PC-3 (cell line): ENCODE data around the gene PLXNC1.

Source experiments
- CTCF ChIP-seq: fragments of 300-600 bp; sonication (generic); conservative IDR thresholded peaks from 2 replicates; pipeline ENCODE4 v1.5.1; 2017; ENCODE audit warnings: antibody characterized with exemption, low read depth, mild to moderate bottlenecking, low read length
- EZH2 ChIP-seq: fragments of 300-600 bp; sonication (generic); IDR thresholded peaks from one replicate; pipeline ENCODE4 v1.6.1; 2017; ENCODE audit warnings: antibody characterized with exemption, mild to moderate bottlenecking, low read length; ENCODE audit not compliant: unreplicated experiment
- EZH2phosphoT487 ChIP-seq: fragments of 300-600 bp; sonication (generic); IDR thresholded peaks from 2 replicates; pipeline ENCODE4 v1.6.1; 2018; ENCODE audit warnings: mild to moderate bottlenecking, antibody characterized with exemption, low read length, borderline replicate concordance

GRCh38 chr12:94276725-94277124 is 128.3 kb downstream of the PLXNC1 start:
- no peak for TF ChIP-seq CTCF
- no peak for TF ChIP-seq EZH2phosphoT487
- no peak for TF ChIP-seq EZH2
